Transverse colon (tissue), 4 donors: ENCODE measurements around the gene SHROOM1. TPM values are rescaled to one million over a fixed set of nuclear protein-coding genes. Genes with fewer than 3 reads are reported as not detected.

Source experiments
- DNase-seq: peaks from one replicate; pipeline ENCODE4 v3.0.0-alpha.2; 2019
- H3K27ac ChIP-seq, 4 donors: fragments of 200-600 bp; sonication (generic); 2 replicates each; pipeline ENCODE4 v1.5.1; 2016 to 2018; ENCODE audit warnings: inconsistent platforms in 4 of 4
- H3K27me3 ChIP-seq: fragments of 200-600 bp; sonication (generic); 2 replicates; pipeline ENCODE4 v1.5.1; 2017; ENCODE audit warnings: inconsistent platforms
- H3K36me3 ChIP-seq, 4 donors: fragments of 200-600 bp; sonication (generic); 2 replicates each; pipeline ENCODE4 v1.5.1; 2017 to 2019; ENCODE audit warnings: inconsistent platforms in 4 of 4
- H3K4me1 ChIP-seq, 4 donors: fragments of 200-600 bp; sonication (generic); 2 replicates each; pipeline ENCODE4 v1.5.1; 2017 to 2020; ENCODE audit warnings: inconsistent platforms in 4 of 4
- H3K4me3 ChIP-seq, 4 donors: fragments of 200-600 bp; sonication (generic); 1 replicate in 1 of 4; 2 replicates in 3 of 4; pipeline versions ENCODE4 v1.5.1 to v1.6.1; 2017 to 2019; ENCODE audit warnings: inconsistent platforms in 4 of 4
- H3K9me3 ChIP-seq, 2 donors: fragments of 200-600 bp; sonication (generic); 2 replicates each; pipeline ENCODE4 v1.5.1; 2017 to 2019; ENCODE audit warnings: inconsistent platforms in 2 of 2
- EP300 ChIP-seq: sonication (generic); formaldehyde crosslinking; IDR thresholded peaks from one replicate; pipeline ENCODE4 v1.6.1; 2017; ENCODE audit warnings: antibody characterized with exemption, low read depth
- POLR2A ChIP-seq: fragments of 450-650 bp; IDR thresholded peaks from one replicate; pipeline ENCODE4 v1.6.1; 2016; ENCODE audit warnings: antibody characterized with exemption, mild to moderate bottlenecking, moderate library complexity
- POLR2AphosphoS5 ChIP-seq, 3 donors: sonication (generic); formaldehyde crosslinking; IDR thresholded peaks; one replicate each; pipeline ENCODE4 v1.6.1; 2016; ENCODE audit warnings: antibody characterized with exemption in 3 of 3
- WGBS, 2 donors: methylation state at CpG; one replicate each; pipeline ENCODE4 v1.1.5; 2018; ENCODE audit warnings: low coverage in 1 of 2; 5-methylcytosine and 5-hydroxymethylcytosine counted together
- in situ Hi-C, 4 donors: fragments of 200-750 bp; cut with MboI; loops; one replicate each; pipeline versions ENCODE4 v1.15.0 to v1.15.1; 2017; ENCODE audit warnings: low sequenced_read_pairs in 3 of 4, low pct_ligation_motif_present in 1 of 4, low pct_unique_long_range_greater_than_20kb in 1 of 4
- intact Hi-C: fragments of 100-400 bp; cut with DNase I; formaldehyde crosslinking; loops from one replicate; pipeline ENCODE4 v1.15.1; 2023; ENCODE audit warnings: low total_unique reads
- total RNA-seq, 4 donors: library from RNA; depleted of rRNA; stranded (reverse); fragments of >200 nt; gene quantifications; one replicate each; pipeline ENCODE4 v1.1.0, GENCODE V29; 2016
- TF ChIP-seq, protein P1 (sequence below), 5 experiments: fragments of 200-600 bp in 3 of 5; fragments of 450-650 bp in 2 of 5; sonication (generic) in 3 of 5; IDR thresholded peaks; 1 replicate in 2 of 5; 2 replicates in 3 of 5; pipeline ENCODE4 v1.5.1; 2016 to 2017; ENCODE audit warnings: antibody characterized with exemption in 5 of 5, inconsistent platforms in 3 of 5, mild to moderate bottlenecking in 2 of 5, moderate library complexity in 1 of 5

SHROOM1 gene
- total RNA-seq, 4 donors from 2014 or later = 65.3 to 244 (median 77.3) TPM

DNA sequence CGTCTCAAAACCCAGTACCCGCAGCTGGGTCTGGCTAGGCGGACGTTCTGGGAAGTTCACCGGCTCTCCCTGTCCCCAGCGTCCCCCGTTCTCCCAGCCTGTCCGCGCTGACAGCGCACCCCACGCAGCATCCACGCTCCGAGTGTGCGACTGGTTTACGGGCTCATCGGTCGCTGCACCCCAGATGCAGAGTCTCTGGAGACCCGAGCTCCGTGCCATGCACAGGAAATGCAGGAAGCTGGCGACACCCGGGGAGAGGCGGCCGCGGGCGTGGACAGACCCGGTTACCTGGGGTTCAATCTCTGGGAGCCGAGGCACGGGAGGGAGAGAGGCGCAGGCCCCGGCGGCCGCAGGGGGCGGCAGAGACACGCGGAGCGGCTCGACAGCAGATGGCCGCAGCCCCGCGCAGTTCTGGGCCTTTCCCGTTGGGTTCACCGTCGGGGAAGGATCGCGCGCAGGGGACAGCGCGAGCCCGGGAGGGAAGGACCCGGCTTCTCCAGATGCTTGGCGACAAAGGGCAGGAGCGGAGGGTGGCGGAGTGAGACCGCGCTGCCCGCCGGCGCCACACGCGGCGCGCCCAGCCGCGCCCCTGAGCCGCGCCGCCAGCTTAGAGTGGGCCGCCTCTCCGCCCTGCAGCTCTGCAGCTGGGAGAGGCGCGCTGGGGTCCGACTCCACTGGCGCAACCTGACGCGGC, 558 bp downstream of the SHROOM1 start:
- Histone ChIP-seq H3K4me1 (peaks cover 5 to 31% (median 21%) of the 10 kb centered on the region in 4 donors), H3K4me3 (peak overlapping the region; percentile 54 to 72 (median 64)), H3K9me3 (no peaks in the 10 kb centered on the region), H3K27ac (peak overlapping the region; percentile 88 to 92 (median 90)), H3K27me3 (peaks cover 13% of the 10 kb centered on the region), H3K36me3 (no peaks in the 10 kb centered on the region)
- peak; percentile 87 for DNase-seq
- intact Hi-C loops = no loop called here
- WGBS, 2 donors = 3% methylated on average over 54 of the region's 75 CpGs; no CpG with 5 or more reads in 1 of the 2 donors
- in situ Hi-C loops = loop anchor here in 2 of 4 donors (10.0 to 25.0 kb wide), 2 partner anchors 55 to 443 kb away; no protein-coding TSS in a partner anchor
- TF ChIP-seq, protein P1, sequence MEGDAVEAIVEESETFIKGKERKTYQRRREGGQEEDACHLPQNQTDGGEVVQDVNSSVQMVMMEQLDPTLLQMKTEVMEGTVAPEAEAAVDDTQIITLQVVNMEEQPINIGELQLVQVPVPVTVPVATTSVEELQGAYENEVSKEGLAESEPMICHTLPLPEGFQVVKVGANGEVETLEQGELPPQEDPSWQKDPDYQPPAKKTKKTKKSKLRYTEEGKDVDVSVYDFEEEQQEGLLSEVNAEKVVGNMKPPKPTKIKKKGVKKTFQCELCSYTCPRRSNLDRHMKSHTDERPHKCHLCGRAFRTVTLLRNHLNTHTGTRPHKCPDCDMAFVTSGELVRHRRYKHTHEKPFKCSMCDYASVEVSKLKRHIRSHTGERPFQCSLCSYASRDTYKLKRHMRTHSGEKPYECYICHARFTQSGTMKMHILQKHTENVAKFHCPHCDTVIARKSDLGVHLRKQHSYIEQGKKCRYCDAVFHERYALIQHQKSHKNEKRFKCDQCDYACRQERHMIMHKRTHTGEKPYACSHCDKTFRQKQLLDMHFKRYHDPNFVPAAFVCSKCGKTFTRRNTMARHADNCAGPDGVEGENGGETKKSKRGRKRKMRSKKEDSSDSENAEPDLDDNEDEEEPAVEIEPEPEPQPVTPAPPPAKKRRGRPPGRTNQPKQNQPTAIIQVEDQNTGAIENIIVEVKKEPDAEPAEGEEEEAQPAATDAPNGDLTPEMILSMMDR (IDR thresholded peaks at IDR 0.05) = peak; percentile 86 to 95 (median 94)
- TF ChIP-seq POLR2AphosphoS5 (IDR thresholded peaks at IDR 0.05) (peak; percentile 6 to 63 (median 49)), POLR2A (peak; percentile 18), EP300 (no peak)

DNA sequence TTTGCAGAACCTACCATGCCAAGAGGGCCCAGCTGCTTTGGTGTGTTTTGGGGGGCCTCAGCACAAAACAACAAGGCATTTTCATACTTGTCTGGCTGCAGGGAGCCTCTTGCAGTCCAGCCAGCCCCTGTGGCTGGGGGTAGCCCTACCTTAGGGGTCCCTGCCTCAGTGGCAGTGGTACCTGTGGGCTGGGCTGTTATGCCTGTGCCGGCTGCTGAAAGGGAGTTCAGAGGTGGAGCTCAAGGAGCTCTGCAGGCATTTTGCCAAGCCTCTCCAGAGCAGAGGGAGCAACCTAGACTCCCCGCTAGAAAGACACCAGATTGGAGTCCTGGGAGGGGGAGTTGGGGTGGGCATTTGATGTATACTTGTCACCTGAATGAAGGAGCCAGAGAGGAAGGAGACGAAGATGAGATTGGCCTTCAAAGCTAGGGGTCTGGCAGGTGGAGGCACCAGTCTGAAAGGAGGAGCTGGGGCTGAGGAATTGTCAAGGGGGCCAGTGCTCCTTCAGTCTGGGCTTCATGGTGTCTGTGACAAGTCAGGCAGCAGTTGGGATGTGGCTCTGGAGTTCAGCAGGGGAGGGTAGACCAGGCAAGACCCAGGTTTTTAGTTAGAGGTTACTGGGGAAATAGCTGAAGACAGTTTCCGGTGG, 1.5 kb downstream of the SHROOM1 start:
- peak overlapping the region in 3 of 4 donors; percentile 64 to 72 (median 64) for H3K4me3 ChIP-seq
- H3K9me3 ChIP-seq = no peaks in the 10 kb centered on the region
- intact Hi-C loops (no loop called here), in situ Hi-C loops (loop anchor here in 1 of 4 donors (25.0 kb wide), 1 partner anchor 442 kb away; no protein-coding TSS in a partner anchor)
- H3K27ac ChIP-seq = peak overlapping the region; percentile 88 to 92 (median 90)
- no peak for DNase-seq
- whole genome bisulfite sequencing, 2 donors = 37 to 48% methylated on average over 3 to 4 of the region's 4 CpGs
- H3K27me3 ChIP-seq = peaks cover 14% of the 10 kb centered on the region
- peaks cover 5 to 31% (median 21%) of the 10 kb centered on the region in 4 donors for H3K4me1 ChIP-seq
- H3K36me3 ChIP-seq = no peaks in the 10 kb centered on the region
- TF ChIP-seq POLR2A = no peak
- TF ChIP-seq EP300 = no peak
- no peak for TF ChIP-seq POLR2AphosphoS5 (IDR thresholded peaks at IDR 0.05)
- TF ChIP-seq, protein P1 (IDR thresholded peaks at IDR 0.05) = no peak

DNA sequence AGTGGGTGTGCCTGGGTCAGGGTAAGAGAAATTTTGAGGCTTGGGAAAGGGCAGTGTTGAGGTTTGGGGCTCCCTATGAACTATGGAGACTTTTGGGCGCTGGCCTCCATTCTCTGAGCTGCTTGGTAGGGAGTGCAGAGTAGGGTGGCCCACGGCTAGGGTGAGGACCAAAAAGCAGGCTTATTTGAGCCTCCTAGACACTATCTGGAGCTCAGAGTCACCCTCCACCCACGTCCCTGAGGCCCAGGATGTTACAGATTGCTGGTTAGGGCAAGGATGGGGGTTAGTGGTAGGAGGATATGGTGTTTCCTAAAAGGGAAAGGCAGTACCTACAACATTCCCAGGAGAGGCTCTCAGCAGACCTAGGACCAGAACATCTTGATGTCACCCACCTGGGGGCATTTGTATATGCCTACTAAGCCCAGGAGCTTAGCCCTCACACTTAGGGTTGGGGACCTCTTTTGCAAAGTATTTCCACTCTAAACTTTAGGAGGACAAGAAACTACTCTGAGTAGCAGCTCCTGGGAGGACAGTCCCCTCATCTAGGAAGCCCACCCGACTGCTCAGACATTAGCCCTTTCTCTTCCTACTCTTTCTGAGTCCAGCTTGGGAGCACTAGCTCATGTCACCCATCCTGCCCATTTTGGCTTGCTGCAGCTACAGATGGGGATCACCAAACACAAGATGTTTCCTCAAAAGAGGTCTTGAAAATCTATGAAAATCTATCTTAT, 2.3 kb downstream of the SHROOM1 start:
- peaks cover 5 to 35% (median 23%) of the 10 kb centered on the region in 4 donors for H3K4me1 ChIP-seq
- in situ Hi-C loops (loop anchor here in 1 of 4 donors (25.0 kb wide), 1 partner anchor 441 kb away; no protein-coding TSS in a partner anchor), intact Hi-C loops (no loop called here)
- peaks cover 14% of the 10 kb centered on the region for H3K27me3 ChIP-seq
- DNase-seq = no peak
- H3K27ac ChIP-seq = no peak overlapping the region
- TF ChIP-seq POLR2AphosphoS5 (IDR thresholded peaks at IDR 0.05) = no peak
- no peak for TF ChIP-seq EP300
- TF ChIP-seq, protein P1 (IDR thresholded peaks at IDR 0.05) = no peak
- TF ChIP-seq POLR2A = no peak
- H3K9me3 ChIP-seq = no peaks in the 10 kb centered on the region
- H3K4me3 ChIP-seq = no peak overlapping the region
- WGBS, 2 donors = 88 to 100% methylated on average over 1 to 4 of the region's 4 CpGs
- no peaks in the 10 kb centered on the region for H3K36me3 ChIP-seq
